MG63 (cell line): ENCODE results near the gene CAVIN2. TPM values are rescaled to one million over a fixed set of nuclear protein-coding genes. Genes with fewer than 3 reads are reported as not detected.

Experiments used
- DNase-seq: peaks from one replicate; pipeline ENCODE4 v3.0.0-alpha.2; 2020
- H3K27me3 ChIP-seq: fragments of 250-450 bp; sonication (Bioruptor Pico); 2 replicates; pipeline ENCODE4 v1.5.1; 2020; ENCODE audit warnings: mild to moderate bottlenecking, moderate library complexity
- H3K36me3 ChIP-seq: fragments of 250-450 bp; sonication (Bioruptor Pico); 2 replicates; pipeline ENCODE4 v1.5.1; 2020; ENCODE audit warnings: mild to moderate bottlenecking, moderate library complexity
- H3K4me3 ChIP-seq: fragments of 250-450 bp; sonication (Bioruptor Pico); 2 replicates; pipeline ENCODE4 v1.5.1; 2020; ENCODE audit warnings: mild to moderate bottlenecking, moderate library complexity
- H3K9me3 ChIP-seq: fragments of 250-450 bp; sonication (Bioruptor Pico); 2 replicates; pipeline ENCODE4 v1.5.1; 2020; ENCODE audit warnings: mild to moderate bottlenecking, moderate library complexity
- total RNA-seq: library from RNA; depleted of rRNA; stranded (reverse); fragments of >200 nt; shearing (Covaris generic); gene quantifications from 2 replicates; pipeline ENCODE4 v1.2.3, GENCODE V29; 2014; ENCODE audit warnings: low replicate concordance

The CAVIN2 gene
- total RNA-seq, 1 experiment from 2014 or later = 44.2 TPM

DNA sequence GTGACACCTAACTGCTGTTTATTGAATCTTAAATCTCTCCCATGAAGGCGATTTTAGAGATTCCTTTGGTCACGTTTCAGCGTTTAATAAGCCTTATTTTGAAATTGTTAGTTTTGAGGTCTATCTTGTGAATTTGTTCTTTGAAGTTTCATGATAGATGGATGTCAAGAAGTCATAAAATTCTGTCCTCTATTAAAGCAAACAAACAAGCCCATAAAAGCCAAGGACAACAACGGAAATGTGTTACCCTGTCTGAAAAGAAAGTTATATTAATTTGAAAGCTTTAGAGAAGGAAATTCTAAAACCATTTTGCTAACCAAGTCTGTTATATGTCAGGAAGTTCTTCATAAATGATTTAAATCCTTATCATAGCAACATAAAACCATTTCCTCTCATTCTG, 7.0 kb upstream of the CAVIN2 start:
- DNase-seq = no peak
- Histone ChIP-seq H3K36me3 (no peaks in the 10 kb centered on the region), H3K4me3 (no peak overlapping the region), H3K27me3 (no peaks in the 10 kb centered on the region), H3K9me3 (no peaks in the 10 kb centered on the region)

DNA sequence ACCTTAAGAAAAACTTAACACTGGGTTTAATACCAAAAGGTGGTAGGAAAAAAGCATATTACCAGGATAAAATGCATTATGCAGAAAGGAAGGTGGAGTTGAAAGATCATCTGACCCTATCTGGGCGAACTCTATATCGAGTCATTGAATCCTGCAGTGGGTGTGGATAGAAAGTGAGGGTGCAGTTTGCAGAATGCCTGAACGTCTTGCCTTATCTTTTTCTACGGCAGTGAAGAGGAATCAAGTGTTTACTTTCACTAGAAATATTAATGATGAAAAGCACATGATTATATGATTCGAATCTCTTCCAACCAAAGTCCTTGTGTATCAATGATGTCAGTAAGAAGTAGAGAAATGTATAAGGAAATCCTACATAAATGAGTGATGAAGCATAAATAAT, 4.3 kb upstream of the CAVIN2 start:
- Histone ChIP-seq H3K36me3 (no peaks in the 10 kb centered on the region), H3K9me3 (no peaks in the 10 kb centered on the region), H3K27me3 (no peaks in the 10 kb centered on the region), H3K4me3 (no peak overlapping the region)
- DNase-seq = no peak

DNA sequence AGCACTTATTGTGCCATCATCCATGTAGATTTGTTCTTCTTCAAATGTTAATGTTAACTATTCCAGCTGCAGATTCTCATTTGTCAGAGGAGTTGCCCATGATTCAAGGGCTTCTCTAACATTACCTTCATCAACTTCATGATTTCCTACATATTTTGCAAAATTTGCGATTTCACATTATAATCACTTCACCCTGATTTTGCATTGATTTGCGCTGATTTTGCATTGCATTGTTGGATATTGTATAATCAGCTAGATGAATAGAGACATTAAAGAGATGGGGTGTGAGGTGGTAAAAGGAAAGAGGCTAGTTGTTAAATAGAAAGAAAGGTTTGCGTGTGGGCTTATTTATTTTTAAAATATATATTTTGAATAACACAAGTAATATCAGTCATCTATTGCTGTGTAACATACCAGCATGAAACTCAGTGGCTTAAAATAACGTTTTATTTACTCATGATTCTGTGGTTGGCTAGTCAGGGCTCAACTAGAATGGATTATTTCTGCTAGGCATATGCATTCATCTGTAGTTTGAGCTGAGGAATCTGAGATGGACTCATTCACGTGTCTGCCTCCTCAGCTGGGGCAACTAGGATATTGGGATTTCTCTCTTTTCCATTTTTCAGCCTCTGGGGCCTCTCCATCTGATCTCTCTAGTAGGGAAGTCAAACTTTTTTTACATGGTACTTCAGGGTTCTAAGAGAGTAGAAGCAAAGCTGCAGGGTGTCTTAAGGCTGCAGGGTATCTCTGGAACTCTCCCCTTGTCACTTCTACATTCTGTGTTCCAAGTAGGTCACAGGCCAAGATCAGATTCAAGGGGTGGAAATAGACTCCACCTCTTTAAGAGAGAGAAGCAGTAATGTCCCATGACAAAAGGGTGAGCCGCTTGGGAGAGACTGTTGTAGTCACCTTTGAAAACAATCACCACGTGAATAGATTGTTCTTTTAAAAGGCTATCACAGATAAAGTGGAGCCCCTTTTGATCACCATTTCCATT, 2.2 kb upstream of the CAVIN2 start:
- no peak overlapping the region for H3K4me3 ChIP-seq
- H3K36me3 ChIP-seq = peaks cover 4% of the 10 kb centered on the region
- no peak for DNase-seq
- no peaks in the 10 kb centered on the region for H3K9me3 ChIP-seq
- no peaks in the 10 kb centered on the region for H3K27me3 ChIP-seq

DNA sequence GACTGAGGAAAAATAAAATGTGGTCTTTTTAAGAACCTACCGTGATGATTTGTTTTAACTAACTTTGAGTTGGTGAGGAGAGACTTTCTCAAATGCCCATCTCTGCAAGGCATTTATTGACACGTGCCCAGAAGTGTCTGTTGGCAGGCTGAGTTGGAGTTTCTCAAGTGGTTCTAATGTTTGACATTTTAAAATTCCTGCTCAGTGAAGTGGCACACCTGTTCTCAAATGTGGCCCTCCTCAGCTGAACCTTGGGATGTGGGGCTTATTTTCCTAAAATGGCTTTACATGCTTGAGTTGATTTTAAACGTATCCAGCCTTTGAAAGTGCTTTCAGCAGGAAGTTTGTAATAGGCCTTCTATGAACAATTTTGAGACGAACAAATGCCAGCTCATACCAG, 876 bp upstream of the CAVIN2 start:
- no peaks in the 10 kb centered on the region for H3K9me3 ChIP-seq
- H3K27me3 ChIP-seq = no peaks in the 10 kb centered on the region
- DNase-seq = no peak
- H3K4me3 ChIP-seq = no peak overlapping the region
- peaks cover 10% of the 10 kb centered on the region for H3K36me3 ChIP-seq

DNA sequence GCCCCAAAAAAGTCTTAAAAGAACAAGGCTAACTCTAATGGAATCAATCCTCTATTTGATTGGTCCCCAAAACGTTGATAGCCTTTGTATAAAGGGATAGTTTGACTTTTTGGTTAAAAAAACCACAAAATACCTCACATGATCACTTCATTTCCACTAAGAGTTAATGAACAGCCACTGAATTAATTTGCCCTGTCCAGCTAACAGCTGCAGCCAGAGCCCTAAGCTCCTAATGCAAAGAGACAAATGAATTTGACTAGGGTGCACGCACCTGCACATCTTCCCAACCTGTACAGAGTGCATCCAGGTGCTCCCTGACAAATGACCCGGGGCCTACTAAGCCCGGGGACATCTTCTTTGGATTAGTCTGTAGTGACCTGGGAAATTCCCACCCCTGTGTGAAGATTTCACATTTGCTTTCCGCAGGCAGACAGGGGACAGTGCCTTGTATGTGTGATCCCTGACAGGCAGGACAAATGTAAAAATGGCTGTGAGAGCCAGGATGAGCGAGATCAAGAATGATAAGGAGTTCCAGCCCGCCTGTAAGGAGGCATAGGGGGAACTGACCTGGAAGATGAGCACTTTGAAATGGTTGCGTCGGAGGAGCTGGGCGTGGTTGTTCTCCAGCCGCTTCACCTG, 893 bp downstream of the CAVIN2 start:
- Histone ChIP-seq H3K9me3 (no peaks in the 10 kb centered on the region), H3K4me3 (peak overlapping the region; percentile 47), H3K36me3 (peaks cover 10% of the 10 kb centered on the region), H3K27me3 (no peaks in the 10 kb centered on the region)
- DNase-seq = no peak

DNA sequence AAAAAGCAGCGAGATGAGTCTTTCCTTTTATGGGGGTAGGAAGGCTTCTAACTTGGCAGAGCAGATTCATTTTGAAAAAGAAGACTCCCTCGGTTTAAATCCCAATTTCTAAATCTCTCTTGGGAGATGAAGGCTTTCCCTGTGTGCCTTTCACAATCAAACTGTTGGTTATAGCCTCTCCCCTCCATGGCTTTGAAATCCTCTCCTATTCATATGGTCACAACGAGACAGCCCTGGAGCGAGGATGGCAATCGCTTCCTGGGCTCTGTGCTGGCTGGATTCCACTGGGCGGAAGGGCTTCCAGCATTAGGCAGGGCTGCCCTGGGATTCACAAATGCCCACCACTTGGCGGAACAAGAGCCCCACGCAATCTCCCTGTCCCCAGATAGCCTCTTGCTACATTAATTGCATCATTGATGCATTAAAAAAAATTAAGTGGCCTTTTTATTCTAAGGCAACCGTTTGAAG, 1.6 kb downstream of the CAVIN2 start:
- Histone ChIP-seq H3K4me3 (peak overlapping the region; percentile 47), H3K27me3 (no peaks in the 10 kb centered on the region), H3K9me3 (no peaks in the 10 kb centered on the region), H3K36me3 (peaks cover 10% of the 10 kb centered on the region)
- peak; percentile 59 for DNase-seq

DNA sequence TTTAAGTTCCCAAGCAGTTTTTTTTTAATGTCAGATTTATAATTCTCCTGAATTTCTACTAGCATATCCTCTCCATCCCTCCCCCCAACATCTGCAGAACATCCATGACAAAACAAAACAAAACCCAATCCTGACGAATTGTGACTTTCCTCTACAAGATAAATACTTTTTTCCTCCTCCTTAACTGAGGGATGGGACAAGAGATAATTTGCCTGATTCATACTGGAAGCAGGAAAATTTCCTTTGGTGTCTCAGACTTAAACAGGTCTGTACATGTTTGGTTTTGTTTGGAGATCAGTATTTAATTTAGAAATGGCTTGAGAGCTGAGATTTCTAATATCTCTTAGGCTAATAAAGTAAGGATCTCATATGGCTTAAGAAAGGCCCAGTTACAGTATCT, 2.2 kb downstream of the CAVIN2 start:
- H3K4me3 ChIP-seq = peak overlapping the region; percentile 47
- peaks cover 10% of the 10 kb centered on the region for H3K36me3 ChIP-seq
- H3K27me3 ChIP-seq = no peaks in the 10 kb centered on the region
- no peak for DNase-seq
- H3K9me3 ChIP-seq = no peaks in the 10 kb centered on the region

DNA sequence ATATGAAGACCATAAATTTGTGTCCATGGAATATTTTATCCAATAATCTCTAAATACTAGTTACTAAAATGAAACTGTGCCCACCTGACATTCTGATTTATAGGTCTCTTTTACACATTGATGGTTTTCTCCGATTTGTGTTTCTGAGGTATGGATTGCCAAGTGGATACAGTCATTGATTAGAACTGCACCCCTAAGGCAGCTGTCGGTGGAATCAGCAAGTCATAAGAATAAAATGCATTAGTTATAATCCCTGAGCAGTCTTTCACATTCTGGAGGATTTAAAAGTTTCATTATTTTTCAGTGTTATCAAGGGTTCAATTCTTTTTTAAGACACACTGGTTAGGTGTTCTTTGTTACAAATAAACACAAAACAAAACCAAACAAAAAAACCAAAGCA, 6.0 kb downstream of the CAVIN2 start:
- no peaks in the 10 kb centered on the region for H3K27me3 ChIP-seq
- no peak for DNase-seq
- no peak overlapping the region for H3K4me3 ChIP-seq
- H3K9me3 ChIP-seq = no peaks in the 10 kb centered on the region
- H3K36me3 ChIP-seq = peaks cover 16% of the 10 kb centered on the region

DNA sequence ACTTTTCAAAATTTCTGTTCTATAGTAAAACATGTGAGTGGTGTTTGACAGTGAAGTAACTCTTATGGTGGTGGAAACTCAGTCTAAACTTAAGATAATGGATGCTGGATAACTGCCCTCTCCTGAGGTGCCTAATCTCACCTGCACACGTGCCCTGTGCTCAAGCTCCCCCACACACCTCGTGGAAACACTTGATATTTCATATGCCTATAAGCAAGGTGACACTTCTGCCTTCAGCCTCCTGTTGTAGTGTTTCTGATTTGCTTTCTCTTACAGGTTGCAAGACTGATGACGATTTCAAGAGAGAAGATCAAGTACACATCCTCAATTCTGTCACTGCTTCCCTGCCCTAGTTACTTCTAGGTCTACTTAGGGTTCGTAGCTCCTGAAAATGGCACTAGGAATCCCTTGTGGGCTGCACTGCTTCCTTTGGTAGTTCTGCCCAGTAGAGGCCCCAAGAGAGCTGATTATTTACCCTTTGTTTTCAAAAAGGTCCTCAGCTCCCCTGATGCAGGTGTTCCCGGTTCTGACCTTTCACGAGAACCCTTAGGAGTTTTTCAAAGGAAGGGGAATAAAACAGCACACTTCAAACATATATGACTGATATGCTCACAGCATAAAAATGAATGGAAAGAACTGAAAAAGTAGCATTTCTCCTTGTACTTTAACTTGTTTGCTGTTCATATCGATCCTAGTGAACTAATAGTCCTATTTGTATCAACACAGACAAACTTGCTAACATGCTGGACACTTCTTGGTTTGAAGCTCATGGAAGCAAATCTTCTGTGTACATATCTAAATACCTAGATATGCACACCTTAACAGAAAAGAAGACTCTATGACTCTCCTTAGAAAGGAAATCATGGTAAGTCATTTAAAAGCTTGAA, 6.7 kb downstream of the CAVIN2 start:
- no peak for DNase-seq
- Histone ChIP-seq H3K36me3 (peaks cover 19% of the 10 kb centered on the region), H3K27me3 (no peaks in the 10 kb centered on the region), H3K9me3 (no peaks in the 10 kb centered on the region), H3K4me3 (no peak overlapping the region)

DNA sequence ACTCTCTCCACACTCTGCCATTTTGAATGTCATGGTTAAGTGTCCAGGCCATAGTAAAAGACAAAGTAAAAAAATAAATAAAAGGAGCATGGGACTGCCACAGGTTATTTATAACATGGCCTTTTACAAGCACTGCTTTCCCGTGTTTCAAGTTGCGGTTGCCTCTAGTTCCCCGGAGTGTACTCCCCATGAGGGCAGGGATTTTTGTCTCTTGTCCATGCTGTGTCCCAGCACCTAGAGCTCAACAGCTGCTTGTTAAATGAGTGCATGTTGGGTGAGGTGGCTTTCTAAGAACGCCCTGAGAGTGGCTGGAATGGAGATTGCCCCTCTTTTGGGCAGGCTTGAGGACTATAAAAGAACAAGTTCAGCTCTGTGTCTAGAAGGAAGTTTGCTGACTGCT, 8.4 kb downstream of the CAVIN2 start:
- H3K4me3 ChIP-seq = no peak overlapping the region
- no peaks in the 10 kb centered on the region for H3K27me3 ChIP-seq
- no peak for DNase-seq
- no peaks in the 10 kb centered on the region for H3K9me3 ChIP-seq
- H3K36me3 ChIP-seq = peaks cover 10% of the 10 kb centered on the region

DNA sequence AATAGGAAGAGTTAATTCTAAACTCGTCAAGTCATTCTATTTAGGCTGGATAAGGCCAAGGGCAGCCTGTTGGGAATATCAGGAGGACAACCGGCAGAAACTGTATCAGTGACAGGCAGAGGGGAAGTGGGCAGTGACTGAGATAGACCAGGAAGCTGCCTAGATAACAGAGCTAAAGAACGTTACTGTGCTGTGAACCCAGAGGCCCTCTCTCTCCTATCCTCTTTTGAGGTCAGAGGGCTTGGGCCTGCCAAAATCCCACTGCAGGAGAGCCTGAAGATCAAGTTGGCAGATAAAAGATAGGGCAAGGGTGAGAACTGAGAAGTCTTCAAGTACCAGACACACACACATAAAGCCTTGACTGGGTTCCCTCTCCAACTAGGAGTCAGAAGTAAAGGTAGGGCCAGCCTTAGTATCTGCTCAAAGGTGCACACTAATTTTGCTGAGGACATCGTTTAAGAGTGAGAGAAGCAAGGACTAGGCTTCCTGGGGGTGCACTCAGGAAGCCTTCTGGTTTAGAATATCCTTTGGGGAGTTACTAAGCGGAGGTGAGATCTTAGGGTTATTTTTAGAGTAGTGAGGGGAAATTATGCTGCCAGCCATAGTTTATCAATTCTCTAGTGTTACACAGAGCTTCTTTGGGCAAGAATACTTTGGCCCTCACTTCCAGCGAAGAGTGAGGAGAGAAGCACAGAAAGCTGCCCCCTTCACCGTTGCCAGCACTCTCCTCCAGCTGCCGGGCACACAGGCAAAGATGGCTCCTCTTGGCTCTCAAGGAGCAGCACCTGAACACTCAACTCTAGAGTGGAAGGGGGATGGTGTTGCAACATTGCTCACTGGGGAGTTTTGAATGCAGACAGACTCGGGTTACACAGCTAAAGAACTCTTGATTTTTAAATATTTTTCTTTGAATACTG, 9.8 kb downstream of the CAVIN2 start:
- DNase-seq = no peak
- Histone ChIP-seq H3K27me3 (no peaks in the 10 kb centered on the region), H3K4me3 (no peak overlapping the region), H3K9me3 (no peaks in the 10 kb centered on the region), H3K36me3 (peaks cover 10% of the 10 kb centered on the region)

DNA sequence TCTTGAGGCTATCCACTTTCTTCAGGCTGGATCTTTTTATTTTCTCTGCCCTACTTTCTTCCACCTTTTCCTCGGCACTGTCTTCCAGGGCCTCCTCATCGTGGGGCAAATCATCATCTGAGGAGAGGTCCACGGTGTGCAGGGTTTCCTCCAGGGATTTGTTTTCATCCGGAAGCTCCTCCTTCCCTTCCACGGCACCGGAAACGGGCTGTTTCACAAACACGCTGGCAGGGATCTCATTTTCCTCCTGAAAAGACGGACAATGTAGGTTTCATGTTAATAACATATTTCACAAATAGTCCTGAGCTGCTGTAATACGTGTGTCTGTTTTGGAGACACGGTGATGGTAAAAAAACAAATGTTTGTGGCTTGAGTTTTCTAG, 10.4 kb downstream of the CAVIN2 start:
- Histone ChIP-seq H3K27me3 (no peaks in the 10 kb centered on the region), H3K9me3 (no peaks in the 10 kb centered on the region), H3K4me3 (no peak overlapping the region), H3K36me3 (peaks cover 10% of the 10 kb centered on the region)
- no peak for DNase-seq

DNA sequence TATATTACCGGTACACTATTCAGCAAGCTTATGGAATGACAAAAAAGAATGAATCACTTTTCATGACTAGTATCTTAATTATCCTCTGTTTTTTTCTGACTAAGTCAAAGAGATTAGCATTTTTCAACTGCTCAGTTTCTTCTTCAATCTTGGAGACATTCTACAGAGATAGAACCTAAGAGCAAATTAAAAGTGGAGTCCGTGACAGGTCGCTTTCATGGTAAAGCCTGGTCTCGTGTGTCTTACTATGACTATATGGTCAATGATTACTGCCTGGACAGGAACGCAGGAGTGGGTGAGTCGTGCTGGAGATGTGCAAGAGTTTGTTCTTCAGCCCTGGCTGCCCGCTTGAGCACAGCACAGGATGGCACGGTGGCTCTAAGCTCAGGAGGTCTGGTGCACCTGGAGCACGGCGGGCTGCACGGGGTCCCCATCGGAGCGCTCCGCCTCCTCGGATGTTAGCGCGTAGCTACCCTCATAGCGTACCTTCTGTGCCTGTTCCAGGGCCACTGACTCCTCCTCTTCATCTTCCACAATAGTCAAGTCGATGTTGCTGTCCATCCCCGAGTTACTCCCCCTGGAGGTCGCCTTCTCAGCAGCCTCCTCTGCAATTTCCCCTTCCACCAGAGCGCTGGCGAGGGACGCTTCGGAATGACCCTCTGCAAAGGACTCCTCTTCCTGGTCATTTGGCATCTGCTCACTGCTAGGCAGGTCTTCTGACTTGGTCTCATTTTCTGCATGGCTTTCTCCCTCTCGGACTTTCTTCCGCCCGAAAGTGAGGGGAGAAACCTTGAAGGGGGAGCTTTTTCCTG, 11.1 kb downstream of the CAVIN2 start:
- H3K36me3 ChIP-seq = peaks cover 10% of the 10 kb centered on the region
- H3K9me3 ChIP-seq = no peaks in the 10 kb centered on the region
- no peaks in the 10 kb centered on the region for H3K27me3 ChIP-seq
- no peak for DNase-seq
- H3K4me3 ChIP-seq = no peak overlapping the region

DNA sequence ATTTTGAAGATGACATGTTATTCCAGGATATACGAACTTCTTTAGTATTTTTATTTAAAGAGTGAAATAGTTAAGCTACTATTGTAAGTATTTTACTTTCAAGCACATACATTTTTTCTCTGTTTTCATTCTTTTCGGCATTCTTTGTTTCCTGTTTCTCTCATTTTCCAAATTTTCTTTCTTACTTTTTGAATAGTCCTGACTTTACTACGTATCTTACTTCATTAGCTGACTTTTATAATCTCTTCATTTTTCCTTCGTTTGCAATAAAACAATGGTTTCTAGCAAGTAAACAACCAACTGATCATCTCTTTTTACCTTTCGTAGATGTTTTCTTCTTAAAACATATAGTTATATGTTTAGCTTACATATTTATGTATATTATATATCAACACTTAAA, 11.8 kb downstream of the CAVIN2 start:
- H3K9me3 ChIP-seq = no peaks in the 10 kb centered on the region
- H3K27me3 ChIP-seq = no peaks in the 10 kb centered on the region
- H3K4me3 ChIP-seq = no peak overlapping the region
- H3K36me3 ChIP-seq = peaks cover 10% of the 10 kb centered on the region
- DNase-seq = no peak

DNA sequence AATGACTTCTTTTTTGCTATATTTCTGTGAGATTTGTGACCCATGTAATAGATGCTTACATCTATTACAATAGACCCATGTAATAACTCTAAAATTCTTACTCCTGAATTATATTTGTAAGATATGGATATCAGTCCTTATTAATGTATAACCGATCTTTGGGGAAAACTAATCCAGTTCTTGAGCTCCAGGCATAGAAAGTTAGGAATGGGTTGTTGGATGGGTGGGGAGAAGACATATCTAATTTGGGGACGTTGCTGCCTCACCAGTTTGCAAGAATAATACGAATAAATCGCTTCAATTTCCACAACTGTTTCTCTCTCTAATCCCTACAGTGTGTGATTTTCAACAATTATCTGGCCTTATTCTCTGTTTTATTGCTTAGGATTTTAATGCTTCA, 13.5 kb downstream of the CAVIN2 start:
- H3K4me3 ChIP-seq = no peak overlapping the region
- DNase-seq = no peak
- H3K36me3 ChIP-seq = peaks cover 10% of the 10 kb centered on the region
- no peaks in the 10 kb centered on the region for H3K9me3 ChIP-seq
- H3K27me3 ChIP-seq = no peaks in the 10 kb centered on the region
